Hematopoietic multipotent progenitor cell treated with erythropoietin and hydrocortisone succinate and interleukin-3 and kit ligand, for 17 days (in vitro differentiated cells): ENCODE measurements around the gene MRPS16.
"Not testable (repeated sequence)": the region's sequence is repeated elsewhere in the genome, so short reads cannot be mapped to it uniquely, and the experiment has no call there.

ENCODE experiments used
- DNase-seq: peaks from one replicate; pipeline ENCODE4 v3.0.0-alpha.2; 2015; ENCODE audit warnings: low spot score

MRPS16 gene

DNA sequence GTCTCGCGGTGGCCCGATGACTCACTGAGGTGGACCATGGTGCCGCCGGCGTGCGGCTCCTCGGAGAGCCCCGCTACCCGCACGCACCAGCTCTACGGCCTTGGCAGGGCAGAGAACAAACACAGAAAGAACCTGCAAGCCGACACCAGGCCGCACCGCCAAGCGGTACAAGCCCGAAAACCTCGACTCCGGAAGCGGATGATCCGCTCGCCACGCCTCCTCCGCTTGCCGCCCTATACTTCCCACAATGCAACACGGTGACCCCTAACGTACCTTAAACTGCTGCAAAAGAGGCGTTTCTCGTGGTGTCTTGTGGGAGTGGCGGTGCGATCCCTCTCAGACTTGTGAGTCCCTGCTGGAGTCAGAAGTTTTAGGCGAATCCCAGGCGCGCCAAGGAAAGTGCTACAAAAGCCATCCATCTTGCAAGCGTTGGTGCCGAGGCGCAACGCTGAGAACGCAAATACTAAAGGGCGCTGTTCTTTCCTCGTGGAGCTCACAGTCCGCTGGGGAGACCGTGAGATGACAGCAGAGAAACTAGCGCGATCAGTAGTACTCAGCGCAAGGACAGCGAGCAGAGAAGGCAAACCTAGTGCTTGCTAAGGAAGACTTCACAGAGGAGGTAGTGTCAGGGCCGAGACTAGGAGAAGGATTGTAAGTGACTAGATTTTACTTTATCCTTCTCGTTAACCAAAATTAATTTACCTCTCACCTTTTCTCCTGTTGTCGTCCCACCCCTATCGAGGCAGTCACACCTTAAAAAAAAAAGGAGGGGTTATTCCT is at the start of gene MRPS16:
MRPS16 (minus strand) TSS at position 200 of the 780 bp plus-strand sequence; CDS start at position 38, 162 bp downstream.
- DNase-seq = peak; percentile 94

GRCh38 chr10:73296946-73297345 is 44.5 kb upstream of the MRPS16 start:
- DNase-seq = no peak

GRCh38 chr10:73293461-73293860 is 41.0 kb upstream of the MRPS16 start:
- no peak for DNase-seq

DNA sequence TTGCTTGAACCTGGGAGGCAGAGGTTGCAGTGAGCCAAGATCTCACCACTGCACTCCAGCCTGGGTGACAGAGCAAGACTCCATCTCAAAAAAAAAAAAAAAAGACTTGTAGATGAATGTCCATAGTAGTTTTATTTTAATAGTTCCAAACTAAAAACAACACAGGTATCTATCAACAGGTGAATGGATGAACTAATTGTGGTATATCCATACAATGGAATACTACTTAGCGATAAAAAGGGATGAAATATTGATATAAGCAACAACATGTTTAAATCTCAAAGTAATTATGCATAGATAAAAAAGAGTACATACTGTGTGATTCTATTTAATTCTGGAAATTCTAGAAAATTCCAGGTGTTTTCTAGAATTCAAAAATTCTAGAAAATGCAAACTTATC is 37.5 kb upstream of the MRPS16 start:
- no peak for DNase-seq

DNA sequence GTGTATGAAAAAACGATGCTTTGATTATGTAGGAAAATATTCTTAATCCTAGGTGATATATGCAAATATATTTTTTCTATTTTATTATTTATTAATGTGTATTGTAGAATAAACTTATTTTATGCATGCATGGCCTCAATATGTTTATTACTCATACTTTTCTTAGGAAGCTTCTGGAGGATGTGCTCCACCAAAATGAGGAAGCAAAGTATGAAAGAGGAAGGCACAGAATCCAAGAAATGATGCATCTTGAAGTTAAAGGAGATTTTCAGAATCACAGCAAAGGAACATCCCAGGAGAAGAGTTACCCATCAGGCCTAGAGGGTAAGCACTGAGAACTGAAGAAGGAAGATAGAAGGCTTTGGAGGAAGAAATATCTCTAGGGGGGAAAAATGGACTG is 35.0 kb upstream of the MRPS16 start:
- DNase-seq = no peak

- DNase-seq = no peak
Measured at GRCh38 chr10:73281097-73281496, 28.7 kb upstream of the MRPS16 start.

- DNase-seq = no peak
Measured at GRCh38 chr10:73264423-73264822, 12.0 kb upstream of the MRPS16 start.

DNA sequence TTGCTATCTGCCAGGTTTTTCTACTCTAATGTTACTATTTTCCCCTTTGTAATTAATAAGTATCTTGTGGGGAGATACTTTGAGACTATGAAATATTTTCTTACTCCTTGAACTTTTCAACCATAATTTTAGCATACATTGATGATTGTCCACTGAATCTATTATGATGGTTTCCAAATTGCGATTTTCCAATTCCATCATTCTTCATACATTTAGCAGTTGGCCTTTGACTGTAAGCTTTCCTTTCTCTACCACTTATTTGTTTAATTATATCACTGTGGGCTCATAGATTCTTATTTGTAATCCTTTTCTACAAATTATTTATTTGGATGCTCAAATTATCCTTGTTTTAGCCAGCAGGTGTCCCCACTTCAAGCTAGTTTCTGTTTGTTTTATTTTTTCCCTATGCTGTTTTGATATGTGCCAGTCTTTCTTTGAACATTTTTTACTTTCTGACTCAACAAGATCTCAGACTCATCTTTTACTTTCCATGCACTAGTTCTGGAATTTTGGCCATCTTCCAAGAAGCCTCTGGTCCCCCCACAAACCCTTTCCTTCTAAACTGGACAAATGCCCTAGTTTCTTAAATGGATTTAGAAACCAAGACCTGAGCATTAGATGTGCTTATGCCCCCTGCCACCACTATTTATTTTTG is 11.4 kb upstream of the MRPS16 start:
- peak; percentile 34 for DNase-seq

- DNase-seq = no peak
Measured at GRCh38 chr10:73262880-73263555, 10.6 kb upstream of the MRPS16 start.

- no peak for DNase-seq
Measured at GRCh38 chr10:73262105-73262730, 9.8 kb upstream of the MRPS16 start.

GRCh38 chr10:73261362-73261995 is 9.0 kb upstream of the MRPS16 start:
- no peak for DNase-seq

DNA sequence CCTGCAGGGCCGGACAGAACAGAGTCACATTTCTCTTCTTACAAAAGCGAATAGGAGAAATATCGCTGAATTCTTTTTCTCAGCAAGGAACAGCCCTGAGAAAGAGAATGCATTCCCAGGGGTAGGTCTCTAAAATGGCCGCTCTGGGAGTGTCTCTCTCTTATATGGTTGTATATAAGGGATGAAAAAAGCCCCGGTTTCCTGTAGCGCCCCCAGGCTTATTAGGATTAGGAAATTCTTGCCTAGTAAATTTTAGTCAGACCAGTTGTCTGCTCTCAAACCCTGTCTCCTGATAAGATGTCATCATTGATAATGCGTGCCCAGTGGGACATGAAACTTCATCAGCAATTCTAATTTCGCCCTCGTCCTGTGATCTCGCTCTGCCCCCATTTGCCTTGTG is 6.2 kb upstream of the MRPS16 start:
- DNase-seq = not testable (repeated sequence)

GRCh38 chr10:73253225-73253555 is 746 bp upstream of the MRPS16 start:
- peak; percentile 34 for DNase-seq

DNA sequence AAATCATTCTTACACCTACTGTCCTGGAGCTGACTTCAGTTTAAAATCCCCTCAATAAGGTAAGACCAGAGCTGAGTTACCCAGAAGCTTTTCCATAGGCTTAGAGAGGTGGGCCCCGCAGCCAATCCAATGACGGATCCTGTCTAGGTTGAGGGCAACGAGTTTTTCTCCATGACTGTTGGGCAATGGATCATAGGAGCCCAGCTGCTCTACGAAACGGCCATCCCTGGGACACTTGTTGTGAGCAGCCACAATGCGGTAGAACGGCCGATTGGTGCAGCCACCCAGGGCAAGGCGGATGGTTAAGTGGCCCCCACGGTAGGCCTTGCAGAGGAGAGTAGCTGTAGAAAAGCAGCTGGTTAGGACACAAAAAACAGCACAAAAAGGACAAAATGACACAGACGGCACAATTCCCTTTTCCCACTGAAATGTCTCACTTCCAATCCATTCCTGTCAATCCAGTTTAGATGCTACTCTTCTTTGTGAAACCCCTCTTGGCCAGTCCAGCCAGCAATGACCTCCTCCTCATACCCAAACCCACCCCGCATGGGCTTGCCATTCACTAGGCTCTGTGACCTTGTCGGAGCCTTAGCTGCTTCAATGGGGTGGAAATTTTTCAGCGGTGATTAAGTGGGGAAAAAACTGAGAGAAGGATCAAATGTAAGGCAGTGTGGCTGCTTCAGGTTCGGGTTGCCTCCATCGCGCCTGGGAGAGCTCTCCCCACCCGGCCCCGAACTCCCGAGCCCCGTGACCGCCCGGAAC is 580 bp downstream of the MRPS16 start:
- DNase-seq = no peak

DNA sequence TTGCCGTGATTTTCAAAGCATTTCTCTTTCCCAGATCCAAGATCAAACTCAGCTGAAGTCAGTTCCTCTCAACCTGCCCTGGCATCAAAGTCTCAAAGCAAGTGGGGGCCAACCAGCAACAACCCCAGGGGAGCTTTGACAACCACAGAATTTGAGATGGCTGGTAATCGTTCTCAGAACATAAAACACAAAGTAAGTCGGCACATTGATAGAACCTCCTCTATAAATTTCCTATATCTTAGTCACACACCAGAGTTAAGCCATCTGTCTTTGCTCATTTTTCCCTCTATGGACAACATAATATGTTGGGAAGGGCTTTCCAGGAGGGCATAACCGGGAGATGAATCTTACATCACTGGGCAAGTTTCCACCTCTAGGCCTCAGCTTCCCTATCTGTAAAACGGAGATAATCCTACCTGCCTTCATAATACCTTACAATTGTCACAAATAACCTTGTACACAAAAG is 4.2 kb downstream of the MRPS16 start:
- DNase-seq = no peak

- no peak for DNase-seq
Measured at GRCh38 chr10:73247509-73248258, 4.8 kb downstream of the MRPS16 start.

GRCh38 chr10:73246646-73247508 is 5.6 kb downstream of the MRPS16 start, which contains the start of gene DNAJC9:
TSS of gene DNAJC9 (minus strand) at chr10:73247255. CDS start at chr10:73247189, 66 bp downstream.
- DNase-seq = peak; percentile 93

GRCh38 chr10:73246322-73246645 is 6.2 kb downstream of the MRPS16 start:
- peak; percentile 24 for DNase-seq

GRCh38 chr10:73244866-73245477 is 7.5 kb downstream of the MRPS16 start:
- DNase-seq = peak; percentile 79
